Measurements from ENCODE around the gene RGMA.
A peak's percentile ranks its signal among the peaks of the same experiment; 100 is the strongest.

Gene RGMA

DNA sequence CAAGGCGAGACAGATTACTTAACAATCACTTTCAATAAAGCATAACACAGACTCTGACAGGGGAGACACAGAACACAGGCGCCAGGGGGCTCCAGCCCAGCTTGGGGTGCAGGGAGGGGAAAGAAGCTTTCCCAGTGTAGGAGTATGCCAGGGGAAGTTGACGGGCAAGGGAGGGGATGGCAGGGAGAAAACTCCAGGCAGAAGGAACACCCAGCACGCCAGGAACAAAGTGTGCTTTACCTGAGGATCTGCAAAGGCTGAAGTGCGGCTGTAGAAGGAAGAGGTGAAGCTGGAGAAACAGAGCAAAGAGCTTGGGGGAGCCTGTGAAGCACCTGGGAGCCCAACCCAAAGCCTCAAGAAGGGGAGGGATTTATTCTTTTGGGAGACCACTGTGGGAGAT lies 12.1 kb downstream of the RGMA start:
- TF ChIP-seq, protein P1, sequence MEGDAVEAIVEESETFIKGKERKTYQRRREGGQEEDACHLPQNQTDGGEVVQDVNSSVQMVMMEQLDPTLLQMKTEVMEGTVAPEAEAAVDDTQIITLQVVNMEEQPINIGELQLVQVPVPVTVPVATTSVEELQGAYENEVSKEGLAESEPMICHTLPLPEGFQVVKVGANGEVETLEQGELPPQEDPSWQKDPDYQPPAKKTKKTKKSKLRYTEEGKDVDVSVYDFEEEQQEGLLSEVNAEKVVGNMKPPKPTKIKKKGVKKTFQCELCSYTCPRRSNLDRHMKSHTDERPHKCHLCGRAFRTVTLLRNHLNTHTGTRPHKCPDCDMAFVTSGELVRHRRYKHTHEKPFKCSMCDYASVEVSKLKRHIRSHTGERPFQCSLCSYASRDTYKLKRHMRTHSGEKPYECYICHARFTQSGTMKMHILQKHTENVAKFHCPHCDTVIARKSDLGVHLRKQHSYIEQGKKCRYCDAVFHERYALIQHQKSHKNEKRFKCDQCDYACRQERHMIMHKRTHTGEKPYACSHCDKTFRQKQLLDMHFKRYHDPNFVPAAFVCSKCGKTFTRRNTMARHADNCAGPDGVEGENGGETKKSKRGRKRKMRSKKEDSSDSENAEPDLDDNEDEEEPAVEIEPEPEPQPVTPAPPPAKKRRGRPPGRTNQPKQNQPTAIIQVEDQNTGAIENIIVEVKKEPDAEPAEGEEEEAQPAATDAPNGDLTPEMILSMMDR (IDR thresholded peaks at IDR 0.05; ENCODE audit: control insufficient read depth, insufficient read depth, low read depth, low read length, missing control alignments) = no peak
- no peak overlapping the region for H3K4me3 ChIP-seq (ENCODE audit: control insufficient read depth, low read depth, low read length)
- no peak for DNase-seq (ENCODE audit: low read depth)

DNA sequence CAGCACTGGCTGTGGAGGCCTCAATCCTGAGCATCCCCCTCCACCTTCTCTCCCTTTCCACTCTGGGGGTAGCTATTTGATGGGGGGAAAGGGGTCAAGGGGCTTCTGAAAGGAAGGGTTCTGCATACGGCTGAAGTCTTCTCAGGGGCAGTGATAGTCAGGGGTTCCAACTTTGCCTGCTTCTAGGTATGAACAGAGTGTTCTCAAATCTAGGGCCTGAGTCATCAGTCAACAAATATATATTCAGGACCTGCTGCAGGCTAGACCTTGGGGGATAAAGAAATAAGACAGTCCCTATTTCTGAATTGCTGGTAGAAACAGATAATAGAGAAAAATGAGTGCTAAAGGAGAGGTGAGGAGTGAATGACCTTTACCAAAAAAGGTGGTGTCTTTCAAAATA lies 12.8 kb downstream of the RGMA start:
- no peak overlapping the region for H3K4me3 ChIP-seq (ENCODE audit: control insufficient read depth, low read depth, low read length)
- TF ChIP-seq, protein P1 (IDR thresholded peaks at IDR 0.05; ENCODE audit: control insufficient read depth, insufficient read depth, low read depth, low read length, missing control alignments) = no peak
- no peak for DNase-seq (ENCODE audit: low read depth)

DNA sequence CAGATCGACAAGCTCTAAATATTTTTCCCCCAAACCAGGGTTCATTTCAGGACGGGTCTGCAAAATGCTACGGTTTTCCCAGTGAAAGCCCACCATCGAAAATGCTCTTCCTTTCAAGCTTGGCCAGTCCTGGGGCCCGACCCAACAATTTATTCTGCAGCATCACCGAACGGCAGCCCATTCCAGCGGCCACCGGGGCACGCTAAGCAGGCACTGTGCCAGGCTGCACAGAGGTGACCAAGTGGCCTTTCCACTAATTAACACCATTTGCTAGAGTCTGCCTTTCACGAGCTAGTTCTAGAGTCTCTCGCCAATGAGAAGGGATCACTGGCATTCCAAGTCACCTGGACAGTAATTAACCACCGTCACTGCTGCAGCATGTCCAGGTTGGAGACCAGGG lies 14.4 kb downstream of the RGMA start:
- TF ChIP-seq, protein P1 (IDR thresholded peaks at IDR 0.05; ENCODE audit: control insufficient read depth, insufficient read depth, low read depth, low read length, missing control alignments) = no peak

DNA sequence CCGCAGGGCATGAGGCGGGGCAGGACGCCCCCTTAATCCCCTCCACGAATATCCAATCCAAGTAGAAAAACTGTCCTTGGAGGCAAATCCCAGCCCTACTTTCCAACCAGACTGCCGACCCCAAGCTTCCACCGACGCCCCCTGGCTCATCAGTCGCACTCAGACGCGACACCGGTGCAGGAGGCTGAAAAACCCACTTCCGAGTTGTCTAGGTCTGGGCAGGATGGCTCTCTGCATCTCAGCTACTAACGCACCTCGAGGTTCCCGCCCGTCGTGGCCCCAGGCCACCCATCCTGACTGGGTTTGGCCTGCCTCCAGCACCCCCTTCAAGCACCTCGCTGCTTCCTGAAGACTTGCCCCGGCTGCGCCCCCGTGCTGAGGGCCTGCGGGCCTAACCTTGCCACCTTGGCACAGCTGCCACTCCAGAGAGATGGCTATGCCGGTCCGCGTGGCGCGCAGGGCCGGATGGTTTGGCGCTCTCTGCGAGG lies 15.5 kb downstream of the RGMA start:
- DNase-seq (ENCODE audit: low read depth) = no peak
- TF ChIP-seq, protein P1 (IDR thresholded peaks at IDR 0.05; ENCODE audit: control insufficient read depth, insufficient read depth, low read depth, low read length, missing control alignments) = no peak
- no peak overlapping the region; the same call in 1 of the 2 replicates for H3K4me3 ChIP-seq (ENCODE audit: control insufficient read depth, low read depth, low read length)

More for the DNA sequence above, 14.4 kb downstream of the RGMA start:
- no peak for DNase-seq (ENCODE audit: low read depth)
- no peak overlapping the region for H3K4me3 ChIP-seq (ENCODE audit: control insufficient read depth, low read depth, low read length)

DNA sequence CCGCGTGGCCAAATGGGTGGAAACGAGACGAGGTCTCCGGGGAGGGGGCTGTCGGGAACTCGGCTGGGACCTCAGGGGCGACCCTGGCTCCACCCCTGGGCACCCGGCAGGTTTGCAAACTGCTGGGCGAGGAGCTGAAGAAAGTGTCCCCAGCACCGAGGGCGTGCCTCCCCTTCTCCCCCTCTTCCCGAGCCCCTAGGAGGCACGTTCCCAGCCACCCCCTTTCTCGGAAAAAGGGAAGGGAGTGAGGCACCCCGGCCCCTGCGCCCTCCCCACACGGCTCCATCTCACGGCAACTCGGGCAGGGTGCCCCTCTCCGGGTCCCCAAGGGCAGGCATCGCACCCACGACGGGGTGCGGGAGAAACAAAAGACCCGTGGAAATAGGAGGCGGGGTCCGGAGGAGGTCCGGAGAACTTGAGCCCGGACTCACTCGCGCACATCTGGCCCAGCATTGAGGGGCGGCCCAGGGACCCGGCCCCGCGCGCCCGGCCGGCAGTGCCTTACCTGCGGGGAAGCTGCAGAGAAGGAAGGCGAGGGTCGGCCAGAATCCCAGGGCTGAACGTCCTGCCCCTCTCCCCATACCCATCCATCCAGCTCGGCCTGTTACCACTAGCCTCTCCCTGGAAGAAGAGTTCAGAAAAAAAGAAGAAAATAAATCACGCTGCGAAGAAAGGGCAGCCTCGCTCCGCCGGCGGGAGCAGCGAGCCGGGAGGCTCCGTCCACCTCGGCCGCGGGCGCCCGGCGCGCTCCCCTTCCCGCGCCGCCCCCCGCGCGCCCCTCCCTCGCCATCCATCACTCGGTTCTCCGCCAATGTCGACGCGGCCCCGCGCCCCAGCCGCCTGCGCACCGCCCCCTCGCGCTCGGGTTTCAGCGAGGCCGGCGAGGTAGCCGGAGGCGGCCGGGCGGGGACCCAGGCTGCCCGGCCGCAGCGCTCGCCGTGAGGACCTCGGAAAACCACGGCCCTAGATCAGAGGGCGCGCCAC lies 16.3 kb downstream of the RGMA start:
- TF ChIP-seq, protein P1 (IDR thresholded peaks at IDR 0.05; ENCODE audit: control insufficient read depth, insufficient read depth, low read depth, low read length, missing control alignments) = no peak
- peak overlapping the region; percentile 72 for H3K4me3 ChIP-seq (ENCODE audit: control insufficient read depth, low read depth, low read length)
- DNase-seq (ENCODE audit: low read depth) = no peak

DNA sequence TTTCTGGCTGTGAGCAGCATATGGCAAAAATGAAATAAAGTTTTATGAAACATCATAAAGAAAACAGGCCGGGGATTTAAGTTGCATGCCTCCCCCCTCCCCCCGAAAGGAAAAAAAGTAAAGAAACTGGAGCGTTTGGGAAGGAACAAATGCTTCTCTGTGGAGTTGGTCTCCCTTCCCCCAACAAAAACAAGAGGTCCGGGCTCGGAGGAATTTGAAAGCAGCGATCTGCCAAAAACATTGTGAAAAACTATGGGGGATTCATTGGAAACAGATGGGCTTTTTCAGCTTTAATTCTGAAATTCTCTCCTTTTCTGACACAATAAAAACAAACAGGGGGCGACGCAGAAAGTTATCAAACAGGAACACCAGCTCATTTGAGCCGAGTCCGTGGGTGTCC lies 17.0 kb downstream of the RGMA start:
- TF ChIP-seq, protein P1 (IDR thresholded peaks at IDR 0.05; ENCODE audit: control insufficient read depth, insufficient read depth, low read depth, low read length, missing control alignments) = no peak
- DNase-seq (ENCODE audit: low read depth) = no peak
- peak overlapping the region; percentile 72 for H3K4me3 ChIP-seq (ENCODE audit: control insufficient read depth, low read depth, low read length)

Measured in AG09309 (cell line).